ENCODE data around the gene PARK7.
A peak's percentile ranks its signal among the peaks of the same experiment; 100 is the strongest.

PARK7 gene

GRCh38 chr1:8024329-8024728 is 62.8 kb downstream of the PARK7 start:
- DNase-seq (ENCODE audit: low read depth), result no peak

GRCh38 chr1:8025061-8025670 is 63.7 kb downstream of the PARK7 start:
- DNase-seq (ENCODE audit: low read depth), result no peak

DNA sequence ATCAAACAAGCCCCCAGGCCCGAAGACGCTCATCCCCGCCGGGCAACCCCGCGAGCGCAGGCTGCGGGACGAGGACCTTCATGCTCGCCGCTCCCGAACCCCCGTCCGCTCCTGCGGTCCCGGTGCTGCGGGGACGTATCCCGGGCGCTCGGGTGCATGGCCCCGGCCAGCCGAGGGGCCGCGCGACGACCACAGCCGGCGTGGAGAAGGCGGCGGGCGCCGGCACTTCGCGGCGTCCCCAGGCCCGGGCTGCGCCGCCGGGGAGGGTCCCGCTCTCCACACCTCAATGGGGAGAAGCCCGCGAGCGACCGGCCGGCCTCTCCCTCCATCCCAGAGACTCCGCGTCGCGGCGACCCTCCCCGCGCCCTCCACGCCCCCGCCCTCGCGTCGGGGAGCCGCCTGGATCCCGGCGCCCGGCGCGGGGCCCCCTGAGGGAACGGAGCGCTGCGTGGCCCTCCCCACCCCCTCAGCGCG is 64.2 kb downstream of the PARK7 start:
- no peak for DNase-seq (ENCODE audit: low read depth)

- peak; percentile 89 for DNase-seq (ENCODE audit: low read depth)
Measured at GRCh38 chr1:8026153-8026975, 64.9 kb downstream of the PARK7 start, which contains the start of gene ERRFI1. ERRFI1 (minus strand) TSS chr1:8026309; CDS start chr1:8015619, 10,690 bp downstream.

DNA sequence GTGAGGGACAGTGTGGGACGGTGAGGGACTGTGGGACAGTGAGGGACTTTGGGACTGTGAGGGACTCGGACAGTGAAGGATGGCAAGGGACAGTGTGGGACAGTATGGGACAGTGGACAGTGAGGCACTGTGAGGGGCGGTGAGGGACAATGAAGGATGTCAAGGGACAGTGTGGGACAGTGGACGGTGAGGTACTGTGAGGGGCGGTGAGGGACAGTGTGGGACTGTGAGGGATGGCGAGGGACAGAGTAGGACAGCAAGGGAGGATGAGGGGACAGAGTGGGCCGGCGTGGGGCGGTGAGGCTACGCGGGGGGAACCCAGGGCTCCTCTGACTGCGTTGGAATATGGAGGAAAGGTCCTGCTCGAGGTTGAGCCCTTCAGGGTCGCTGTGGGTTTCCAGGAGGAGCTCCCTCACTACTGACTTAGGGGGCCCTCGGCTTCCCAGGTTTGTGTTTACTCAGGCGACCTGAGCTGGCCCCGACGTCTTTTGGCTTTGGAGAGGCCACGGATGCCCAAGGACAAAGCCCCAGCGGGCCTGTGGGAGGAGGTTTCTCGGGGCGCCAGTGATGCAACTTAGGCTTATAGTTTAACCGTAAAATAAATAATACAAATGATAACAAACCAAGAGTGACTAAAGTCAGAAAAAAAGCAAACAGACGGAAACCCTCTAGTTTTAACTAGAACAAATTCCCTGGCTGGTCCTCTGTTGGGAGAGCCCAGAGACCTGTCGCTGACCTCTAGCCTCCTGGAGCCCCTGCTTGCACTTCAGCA is 65.7 kb downstream of the PARK7 start:
- DNase-seq (ENCODE audit: low read depth), result no peak

DNA sequence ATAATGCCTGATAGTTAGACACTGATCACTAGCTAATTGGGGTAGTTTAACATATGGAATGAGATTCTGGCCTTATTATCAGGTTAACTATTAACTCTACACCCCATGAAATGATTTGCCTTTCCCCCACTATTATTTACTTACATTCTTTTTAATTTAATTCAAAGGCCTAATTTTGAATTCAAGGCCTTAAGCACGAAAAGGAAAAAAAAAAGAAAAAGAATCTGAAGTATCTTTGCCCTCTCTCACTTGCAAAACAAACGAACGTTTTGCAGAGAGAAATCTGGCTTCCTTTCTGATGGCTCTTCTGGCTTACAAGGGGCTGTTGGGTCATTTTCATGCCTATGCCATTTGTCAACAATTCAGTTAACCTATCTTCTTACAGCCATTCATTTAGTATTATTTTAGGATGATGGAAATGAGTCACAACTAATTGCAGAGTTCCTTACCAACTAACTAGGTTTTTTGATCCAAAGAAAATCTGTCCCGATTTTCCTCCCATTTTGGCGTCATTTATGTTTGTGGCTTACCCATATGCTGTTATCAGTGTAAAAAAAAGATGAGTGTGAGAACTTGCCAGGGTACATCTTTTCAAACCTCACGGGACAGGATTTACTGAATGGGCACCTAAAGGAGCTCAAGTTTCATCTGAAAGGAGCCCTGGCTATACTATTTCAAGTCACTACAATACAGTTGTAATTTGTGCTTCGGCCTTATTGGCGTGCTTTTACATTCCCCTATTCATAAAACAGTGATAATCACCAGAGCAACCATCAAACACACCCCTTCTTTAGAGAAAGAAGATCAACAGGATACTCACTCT is 66.4 kb downstream of the PARK7 start:
- peak; percentile 89 for DNase-seq (ENCODE audit: low read depth)

DNA sequence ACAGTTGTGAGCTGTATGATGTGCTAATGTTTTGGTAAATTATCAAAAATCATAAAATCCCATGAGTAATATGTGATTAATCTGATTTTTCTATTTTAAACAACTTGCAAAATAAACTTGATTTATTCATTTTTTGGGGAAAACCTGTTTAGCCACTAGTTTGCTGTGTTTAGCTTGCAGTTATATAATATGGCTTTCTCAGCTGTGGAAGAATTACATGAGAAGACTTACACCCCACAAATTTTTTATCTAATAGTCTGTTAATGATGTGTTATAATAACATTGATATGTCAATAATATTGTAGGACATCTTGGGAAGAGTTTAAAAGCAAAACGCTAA is 67.0 kb downstream of the PARK7 start:
- no peak for DNase-seq (ENCODE audit: low read depth)

GRCh38 chr1:8031176-8031785 is 69.8 kb downstream of the PARK7 start:
- no peak for DNase-seq (ENCODE audit: low read depth)

DNA sequence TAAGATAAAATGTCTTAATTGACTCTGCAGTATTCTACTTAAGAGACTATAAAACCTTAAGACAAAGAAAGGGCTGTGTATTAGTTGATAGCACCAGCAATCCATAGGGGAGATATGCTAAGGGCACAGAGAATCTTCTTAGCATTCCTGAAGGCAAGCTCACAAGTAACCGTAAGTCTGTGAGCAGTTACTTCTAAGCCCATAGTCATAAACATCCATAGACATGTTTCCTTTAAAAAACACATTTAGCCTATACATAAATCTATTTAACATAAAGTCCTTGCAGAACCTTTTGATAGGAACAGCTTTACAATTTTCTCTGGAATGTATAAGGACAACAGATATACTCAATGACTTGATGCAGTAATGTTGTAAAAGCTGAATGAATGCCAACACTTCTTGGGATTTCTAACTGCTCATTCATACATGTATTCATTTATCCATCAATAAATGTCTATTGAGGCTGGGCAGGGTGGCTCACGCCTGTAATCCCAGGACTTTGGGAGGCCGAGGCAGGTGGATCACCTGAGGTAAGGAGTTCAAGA is 70.9 kb downstream of the PARK7 start:
- DNase-seq (ENCODE audit: low read depth), result no peak

DNA sequence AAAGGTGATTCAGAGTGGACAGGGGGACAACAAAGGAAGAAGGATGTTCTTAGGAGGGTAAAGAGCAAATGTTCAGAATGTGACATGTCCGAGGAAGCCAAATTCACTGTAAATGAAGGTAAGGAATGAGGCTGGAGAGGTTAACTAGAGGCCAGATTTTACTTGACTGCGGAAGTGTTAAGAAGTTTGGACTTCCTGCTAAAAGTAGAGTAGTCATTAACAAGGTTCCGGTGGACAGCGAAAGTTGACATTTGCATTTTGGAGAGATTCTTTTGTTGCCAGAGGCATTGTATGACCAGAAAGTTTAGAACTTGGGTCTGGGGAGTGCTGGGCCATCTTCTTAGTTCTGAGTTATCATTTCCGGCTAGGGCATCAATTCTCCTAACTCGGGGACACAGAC is 71.8 kb downstream of the PARK7 start:
- no peak for DNase-seq (ENCODE audit: low read depth)
